SK-N-SH (cell line): ENCODE results near the gene PBX1.

Experiments used
- CTCF ChIP-seq: fragments of 200-600 bp; sonication (generic); IDR thresholded peaks from 2 replicates; pipeline ENCODE4 v1.6.1; 2017; ENCODE audit warnings: antibody characterized with exemption, mild to moderate bottlenecking, moderate library complexity
- RFX5 ChIP-seq: IDR thresholded peaks from 2 replicates; pipeline ENCODE4 v1.6.1; 2012; ENCODE audit warnings: mild to moderate bottlenecking, improper control_type of control experiment, low read length

GRCh38 chr1:164534863-164535610 is 23.9 kb upstream of the PBX1 start:
- no peak for TF ChIP-seq CTCF
- no peak for TF ChIP-seq RFX5
